GM20431 (cell line): ENCODE data around the gene SHISA7.

Experiments used
- in situ Hi-C: fragments of 300-500 bp; cut with MseI, MboI; formaldehyde crosslinking; loops from one replicate; pipeline ENCODE4 v1.15.0; 2020; ENCODE audit warnings: low sequenced_read_pairs; ENCODE audit not compliant: unreplicated experiment

The SHISA7 gene

GRCh38 chr19:55443045-55443823 is at the start of gene SHISA7:
Gene SHISA7 (minus strand): TSS chr19:55443300. CDS start chr19:55442863, 437 bp downstream.
- in situ Hi-C loops: no loop called here

DNA sequence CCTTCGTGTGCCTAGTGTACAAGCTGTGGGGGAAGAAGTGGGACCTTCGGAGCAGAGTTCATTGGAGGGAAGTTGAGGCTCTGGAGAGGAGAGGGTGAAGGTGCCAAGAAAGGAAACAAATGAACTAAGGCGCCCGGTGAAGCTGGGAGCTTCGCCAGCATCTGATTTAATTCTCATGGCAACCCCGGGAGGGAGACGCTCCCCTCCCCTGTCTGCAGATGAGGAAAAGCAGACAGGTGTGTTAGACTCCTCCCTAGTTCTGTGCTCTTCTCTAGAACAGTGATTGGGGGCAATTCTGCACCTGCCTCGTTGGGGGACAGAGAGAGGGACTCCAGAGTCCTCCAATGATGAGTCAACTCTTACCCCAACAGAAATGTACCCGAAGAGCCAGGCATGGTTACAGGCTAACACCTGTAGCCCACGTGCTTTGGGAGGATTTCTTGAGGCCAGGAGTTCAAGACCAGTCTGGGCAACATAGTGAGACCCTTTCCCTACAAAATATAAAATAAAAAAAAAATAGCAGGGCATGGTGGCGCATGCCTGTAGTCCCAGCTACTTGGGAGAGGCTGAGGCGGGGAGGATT is 49.4 kb upstream of the SHISA7 start:
- in situ Hi-C loops: no loop called here

- in situ Hi-C loops: no loop called here
These were observed 48.7 kb upstream of the SHISA7 start for GRCh38 chr19:55491546-55492360.

DNA sequence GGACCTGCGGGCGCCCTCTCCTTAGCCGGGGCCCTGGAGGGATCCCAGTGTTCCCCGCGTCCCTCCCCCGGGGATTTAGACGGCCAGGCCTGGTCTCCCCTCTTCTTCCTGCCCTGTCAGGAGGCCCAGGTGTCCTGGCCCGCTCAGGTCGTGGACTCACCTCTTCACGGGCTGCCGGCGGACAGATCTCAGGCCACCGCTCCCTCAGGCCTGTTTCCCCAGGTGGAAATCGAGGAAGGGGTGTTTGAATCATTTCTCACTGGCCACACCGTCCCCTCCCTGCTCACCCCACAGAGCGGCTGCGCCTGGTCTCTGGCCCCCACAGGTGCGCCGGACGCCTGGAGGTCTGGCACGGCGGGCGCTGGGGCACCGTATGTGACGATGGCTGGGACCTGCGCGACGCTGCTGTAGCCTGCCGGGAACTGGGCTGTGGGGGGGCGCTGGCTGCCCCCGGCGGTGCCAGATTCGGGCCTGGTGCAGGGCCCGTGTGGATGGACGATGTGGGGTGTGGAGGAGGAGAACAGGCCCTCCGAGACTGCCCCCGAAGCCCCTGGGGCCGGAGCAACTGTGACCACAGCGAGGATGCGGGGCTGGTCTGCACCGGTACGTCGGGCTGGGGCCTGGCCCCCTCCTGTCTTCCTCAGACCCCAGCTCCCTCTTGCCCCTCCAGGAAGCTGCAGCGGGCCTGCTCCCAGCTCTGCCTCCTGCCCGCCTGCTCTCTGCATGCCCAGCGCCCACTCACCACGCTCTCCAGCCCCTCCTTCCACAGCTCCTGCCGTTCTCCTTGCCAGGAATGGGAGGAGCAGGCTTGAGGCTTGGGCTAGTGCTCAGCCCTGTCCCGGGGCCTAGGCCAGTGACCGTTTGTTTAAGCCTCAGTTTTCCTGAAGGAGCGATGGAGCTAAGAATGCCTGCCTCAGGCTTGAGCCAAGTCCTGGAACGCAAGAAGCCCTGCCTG is 47.7 kb upstream of the SHISA7 start:
- in situ Hi-C loops: no loop called here

DNA sequence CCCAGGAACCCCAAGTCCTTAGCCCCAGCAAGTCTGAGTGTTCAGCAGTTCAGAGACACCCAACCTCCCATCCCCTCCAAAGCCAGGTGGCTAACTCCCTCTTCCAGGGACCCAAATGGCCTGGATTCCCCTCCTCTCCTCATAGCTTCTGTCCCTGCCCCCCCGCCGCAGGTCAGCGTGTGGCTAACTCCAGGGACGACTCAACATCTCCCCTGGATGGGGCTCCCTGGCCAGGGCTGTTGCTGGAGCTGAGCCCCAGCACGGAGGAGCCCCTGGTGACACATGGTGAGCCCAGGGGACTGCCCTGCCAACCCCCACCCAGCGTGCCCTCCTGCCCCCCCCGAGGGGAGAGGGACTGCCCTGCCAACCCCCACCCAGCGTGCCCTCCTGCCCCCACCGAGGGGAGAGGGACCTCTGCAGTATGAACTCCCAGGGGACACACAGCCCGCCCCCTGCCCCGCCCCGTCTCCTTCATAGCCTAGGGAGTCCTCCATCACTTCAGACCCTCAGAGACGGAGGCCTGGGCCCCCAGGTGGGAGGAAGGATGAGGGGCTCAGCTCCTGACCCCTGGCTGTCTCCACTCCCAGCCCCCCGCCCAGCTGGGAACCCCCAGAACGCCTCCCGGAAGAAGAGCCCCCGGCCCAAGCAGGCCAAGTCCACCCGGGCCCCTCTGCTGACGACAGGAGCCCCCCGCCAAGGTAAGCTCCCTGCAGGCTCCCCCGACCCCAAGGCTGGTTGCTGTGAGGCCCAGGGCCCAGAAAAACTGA is 46.8 kb upstream of the SHISA7 start:
- in situ Hi-C loops: no loop called here

GRCh38 chr19:55488986-55489710 is 46.0 kb upstream of the SHISA7 start:
- in situ Hi-C loops: no loop called here

DNA sequence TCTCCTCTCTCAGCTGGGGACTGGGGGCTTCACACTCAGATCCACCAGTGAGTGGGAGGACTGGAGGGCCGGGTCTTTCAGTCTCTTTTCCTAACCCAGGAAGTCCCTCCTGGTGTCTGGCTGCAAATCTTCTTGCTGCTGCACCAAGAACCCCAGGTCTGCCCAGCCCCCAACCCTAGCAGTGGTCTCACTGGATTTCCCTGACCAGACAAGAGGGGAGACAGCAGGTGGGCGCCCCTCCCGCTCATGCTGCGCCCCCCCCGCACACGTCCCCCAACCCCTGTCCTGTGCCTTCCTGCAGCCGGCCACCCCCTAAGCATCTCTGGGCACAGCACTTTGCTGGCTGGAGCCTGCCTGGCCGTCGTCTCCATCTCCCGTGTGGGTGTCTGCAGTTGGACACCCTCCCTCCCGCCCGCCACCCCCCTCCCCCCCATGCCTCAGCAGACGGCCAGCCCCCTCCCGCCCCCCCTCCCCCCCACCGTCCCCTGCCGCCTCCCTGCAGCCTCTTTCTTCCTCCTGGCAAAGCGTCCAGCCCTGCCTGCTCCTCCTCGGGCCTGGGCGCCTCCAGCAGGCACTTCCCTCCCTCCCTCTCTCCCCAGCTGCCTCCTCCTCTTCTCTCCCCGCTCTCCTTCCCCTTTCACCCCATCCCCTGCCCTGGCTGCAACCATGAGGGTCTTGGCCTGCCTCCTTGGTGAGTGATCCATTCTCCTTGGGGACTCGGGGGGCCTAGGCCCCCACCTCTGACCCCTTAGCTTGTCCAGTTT is 45.0 kb upstream of the SHISA7 start, which contains the start of gene SSC5D:
SSC5D (plus strand) TSS at position 513 of the 764 bp plus-strand sequence; CDS start at position 667, 154 bp downstream.
- in situ Hi-C loops: no loop called here

- in situ Hi-C loops: no loop called here
These were observed 44.1 kb upstream of the SHISA7 start for GRCh38 chr19:55486971-55487923.

DNA sequence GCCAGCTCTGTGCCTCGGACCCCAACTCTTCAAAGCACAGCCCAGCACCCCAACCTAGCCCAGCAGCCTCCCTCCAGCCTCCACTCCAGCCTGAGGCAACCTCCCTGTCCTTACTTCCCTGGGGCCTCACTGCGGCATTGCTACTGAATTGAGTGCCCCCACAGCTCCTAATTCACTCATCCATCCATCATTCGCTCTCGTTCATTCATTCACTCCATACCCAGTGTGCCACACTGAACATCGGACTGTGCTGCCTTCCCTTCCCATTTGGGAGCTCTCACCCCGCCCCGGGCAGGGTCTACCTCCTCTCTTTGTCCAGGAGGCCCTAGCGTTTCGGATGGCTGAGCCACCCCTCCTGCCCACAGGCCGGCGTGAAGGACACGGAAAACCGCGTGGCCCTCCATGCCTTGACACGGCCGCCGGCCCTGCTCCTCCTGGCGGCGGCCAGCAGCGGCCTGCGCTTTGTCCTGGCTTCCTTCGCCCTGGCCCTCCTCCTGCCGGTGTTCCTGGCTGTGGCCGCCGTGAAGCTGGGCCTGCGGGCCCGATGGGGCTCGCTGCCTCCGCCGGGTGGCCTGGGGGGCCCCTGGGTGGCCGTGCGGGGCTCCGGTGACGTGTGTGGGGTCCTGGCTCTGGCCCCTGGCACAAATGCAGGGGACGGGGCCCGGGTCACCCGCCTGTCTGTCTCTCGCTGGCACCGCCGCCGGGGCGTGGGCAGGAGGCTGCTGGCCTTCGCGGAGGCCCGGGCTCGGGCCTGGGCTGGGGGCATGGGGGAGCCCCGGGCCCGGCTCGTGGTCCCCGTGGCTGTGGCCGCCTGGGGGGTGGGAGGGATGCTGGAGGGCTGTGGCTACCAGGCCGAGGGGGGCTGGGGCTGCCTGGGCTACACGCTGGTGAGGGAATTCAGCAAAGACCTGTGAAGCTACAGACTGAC is 43.2 kb upstream of the SHISA7 start:
- in situ Hi-C loops: no loop called here

DNA sequence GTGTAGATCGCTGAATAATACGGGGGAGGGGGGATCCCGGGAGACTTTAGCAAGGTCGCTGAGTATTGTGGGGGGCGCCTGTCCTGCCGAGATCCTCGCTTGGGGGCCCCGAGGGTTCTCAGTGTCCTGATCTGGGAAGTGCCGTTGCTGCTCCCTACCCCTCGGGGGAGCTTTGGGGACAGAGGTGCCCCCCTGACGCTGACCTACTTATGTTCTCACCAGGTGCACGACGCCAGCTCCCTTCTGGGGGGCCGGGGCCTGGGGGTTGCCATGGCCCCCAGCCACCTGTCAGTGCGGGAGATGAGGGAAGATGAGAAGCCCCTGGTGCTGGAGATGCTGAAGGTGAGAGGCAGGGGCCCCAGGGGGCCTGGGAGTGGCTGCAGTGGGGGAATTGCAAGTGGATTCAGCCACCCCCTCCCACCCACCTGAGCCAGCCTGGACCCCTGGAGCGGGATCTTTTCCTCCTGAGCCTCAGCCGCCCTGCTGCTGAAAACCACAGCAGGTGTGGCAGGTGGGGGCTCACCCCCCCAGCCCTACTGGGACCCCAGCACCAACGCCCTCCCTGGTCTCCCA is 42.4 kb upstream of the SHISA7 start:
- in situ Hi-C loops: no loop called here

- in situ Hi-C loops: no loop called here
These were observed 41.7 kb upstream of the SHISA7 start, which contains the start of gene NAT14 for GRCh38 chr19:55484593-55485438. Gene NAT14 (plus strand): TSS chr19:55485188. CDS start chr19:55485709, 521 bp downstream.

GRCh38 chr19:55483706-55484592 is 40.8 kb upstream of the SHISA7 start:
- in situ Hi-C loops: no loop called here

DNA sequence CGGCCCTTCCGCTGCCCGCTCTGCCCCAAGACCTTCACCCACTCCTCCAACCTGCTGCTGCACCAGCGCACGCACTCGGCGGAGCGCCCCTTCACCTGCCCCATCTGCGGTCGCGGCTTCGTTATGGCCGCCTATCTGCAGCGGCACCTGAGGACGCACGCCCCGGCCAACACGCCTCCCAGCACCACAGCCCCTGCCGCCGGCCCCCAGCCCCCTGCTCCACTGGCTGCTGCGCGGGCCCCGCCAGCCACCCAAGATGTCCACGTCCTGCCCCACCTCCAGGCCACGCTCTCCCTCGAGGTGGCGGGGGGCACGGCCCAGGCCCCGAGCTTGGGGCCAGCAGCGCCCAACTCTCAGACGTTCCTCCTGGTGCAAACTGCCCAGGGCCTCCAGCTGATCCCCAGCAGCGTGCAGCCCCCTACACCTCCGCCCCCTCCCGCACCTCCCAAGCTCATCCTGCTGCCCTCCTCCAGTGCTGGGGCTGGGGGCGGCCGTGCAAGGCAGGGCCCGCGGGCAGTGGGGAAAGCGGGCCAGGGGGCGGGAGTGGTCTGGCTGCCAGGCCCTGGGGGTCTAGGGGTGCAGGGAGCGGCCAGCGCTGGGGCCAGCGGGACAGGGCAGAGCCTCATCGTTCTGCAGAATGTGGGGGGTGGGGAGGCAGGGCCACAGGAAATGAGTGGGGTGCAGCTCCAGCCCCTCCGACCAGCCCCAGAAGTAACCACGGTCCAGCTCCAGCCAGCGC is 40.0 kb upstream of the SHISA7 start:
- in situ Hi-C loops: no loop called here
